GM18508 (cell line): ENCODE results near the gene RBM38.

Experiments
- ATAC-seq: cut with Tn5 transposase; IDR thresholded peaks from one replicate; pipeline ENCODE4 v1.9.1; 2021; ENCODE audit warnings: moderate number of reproducible peaks; ENCODE audit not compliant: insufficient read depth, unreplicated experiment

The RBM38 gene

GRCh38 chr20:57432480-57432861 is 41.3 kb downstream of the RBM38 start:
- ATAC-seq, result no peak

- peak; percentile 87 for ATAC-seq
Measured at GRCh38 chr20:57432862-57433491, 41.8 kb downstream of the RBM38 start.

- ATAC-seq, result no peak
Measured at GRCh38 chr20:57433657-57434389, 42.6 kb downstream of the RBM38 start.

GRCh38 chr20:57434390-57434700 is 43.1 kb downstream of the RBM38 start:
- no peak for ATAC-seq

GRCh38 chr20:57435105-57435497 is 43.9 kb downstream of the RBM38 start:
- no peak for ATAC-seq

GRCh38 chr20:57435498-57436222 is 44.5 kb downstream of the RBM38 start:
- ATAC-seq, result no peak

GRCh38 chr20:57436223-57436545 is 45.0 kb downstream of the RBM38 start:
- ATAC-seq, result no peak

- ATAC-seq, result no peak
Measured at GRCh38 chr20:57437267-57437666, 46.1 kb downstream of the RBM38 start.

GRCh38 chr20:57437672-57438330 is 46.6 kb downstream of the RBM38 start:
- no peak for ATAC-seq

- no peak for ATAC-seq
Measured at GRCh38 chr20:57438552-57438951, 47.4 kb downstream of the RBM38 start.

- ATAC-seq, result no peak
Measured at GRCh38 chr20:57439432-57439831, 48.2 kb downstream of the RBM38 start.

- no peak for ATAC-seq
Measured at GRCh38 chr20:57439993-57440392, 48.8 kb downstream of the RBM38 start.

- no peak for ATAC-seq
Measured at GRCh38 chr20:57440678-57441509, 49.7 kb downstream of the RBM38 start.

- ATAC-seq, result no peak
Measured at GRCh38 chr20:57441510-57442154, 50.4 kb downstream of the RBM38 start.

- no peak for ATAC-seq
Measured at GRCh38 chr20:57442158-57442887, 51.1 kb downstream of the RBM38 start.

GRCh38 chr20:57442888-57443239 is 51.7 kb downstream of the RBM38 start:
- ATAC-seq, result no peak

- no peak for ATAC-seq
Measured at GRCh38 chr20:57443349-57444265, 52.4 kb downstream of the RBM38 start.

- ATAC-seq, result no peak
Measured at GRCh38 chr20:57444394-57445048, 53.3 kb downstream of the RBM38 start.
